22Rv1 (cell line): ENCODE data around the gene DNAJC9.
A peak's percentile ranks its signal among the peaks of the same experiment; 100 is the strongest.

Source experiments
- ZFX ChIP-seq: fragments of 450-650 bp; IDR thresholded peaks from 2 replicates; pipeline ENCODE4 v1.6.1; 2017; ENCODE audit warnings: antibody characterized with exemption, borderline replicate concordance
- TF ChIP-seq, protein P1 (sequence below): fragments of 450-650 bp; IDR thresholded peaks from 2 replicates; pipeline ENCODE4 v1.5.1; 2017; ENCODE audit warnings: mild to moderate bottlenecking

DNA sequence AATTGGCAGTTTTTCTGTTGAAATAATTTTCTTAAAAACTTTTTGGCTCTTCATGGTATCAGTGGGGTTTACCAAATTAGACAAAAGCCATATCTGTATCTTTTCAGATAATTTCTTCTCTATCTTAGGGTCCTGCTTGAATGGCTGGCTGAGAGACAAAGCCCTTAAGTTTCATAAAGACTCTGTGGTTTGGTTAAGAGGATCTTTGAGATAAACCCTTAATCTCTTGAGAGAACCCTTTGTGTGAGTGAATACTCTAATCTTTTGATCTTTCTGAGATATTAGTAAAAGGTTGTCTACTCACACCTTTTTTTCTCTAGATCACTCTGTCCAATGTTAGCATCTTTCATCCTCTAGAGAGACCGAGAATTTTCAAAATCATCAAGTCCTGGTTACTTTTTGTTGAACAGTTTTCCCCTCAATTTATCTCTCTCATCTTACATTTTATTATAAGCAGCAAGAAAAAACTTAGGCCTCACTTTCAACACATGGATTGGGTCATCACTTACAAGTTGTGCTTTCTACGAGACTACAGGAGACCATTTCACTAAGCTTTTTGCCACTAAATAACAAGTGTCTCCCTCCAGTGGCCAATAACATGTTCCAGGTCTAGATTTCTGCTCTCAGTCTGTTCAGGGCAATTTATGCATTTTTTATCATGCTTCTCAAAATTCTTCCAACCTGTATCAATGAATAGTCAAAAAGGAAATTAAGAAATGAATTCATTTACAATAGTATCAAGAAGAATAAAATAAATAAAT lies 28.4 kb downstream of the DNAJC9 start:
- TF ChIP-seq, protein P1, sequence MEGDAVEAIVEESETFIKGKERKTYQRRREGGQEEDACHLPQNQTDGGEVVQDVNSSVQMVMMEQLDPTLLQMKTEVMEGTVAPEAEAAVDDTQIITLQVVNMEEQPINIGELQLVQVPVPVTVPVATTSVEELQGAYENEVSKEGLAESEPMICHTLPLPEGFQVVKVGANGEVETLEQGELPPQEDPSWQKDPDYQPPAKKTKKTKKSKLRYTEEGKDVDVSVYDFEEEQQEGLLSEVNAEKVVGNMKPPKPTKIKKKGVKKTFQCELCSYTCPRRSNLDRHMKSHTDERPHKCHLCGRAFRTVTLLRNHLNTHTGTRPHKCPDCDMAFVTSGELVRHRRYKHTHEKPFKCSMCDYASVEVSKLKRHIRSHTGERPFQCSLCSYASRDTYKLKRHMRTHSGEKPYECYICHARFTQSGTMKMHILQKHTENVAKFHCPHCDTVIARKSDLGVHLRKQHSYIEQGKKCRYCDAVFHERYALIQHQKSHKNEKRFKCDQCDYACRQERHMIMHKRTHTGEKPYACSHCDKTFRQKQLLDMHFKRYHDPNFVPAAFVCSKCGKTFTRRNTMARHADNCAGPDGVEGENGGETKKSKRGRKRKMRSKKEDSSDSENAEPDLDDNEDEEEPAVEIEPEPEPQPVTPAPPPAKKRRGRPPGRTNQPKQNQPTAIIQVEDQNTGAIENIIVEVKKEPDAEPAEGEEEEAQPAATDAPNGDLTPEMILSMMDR = peak; percentile 66
- no peak for TF ChIP-seq ZFX
